K562 (cell line): ENCODE results near the gene RNF187. TPM values are rescaled to one million over a fixed set of nuclear protein-coding genes. Genes with fewer than 3 reads are reported as not detected.
A peak's percentile ranks its signal among the peaks of the same experiment; 100 is the strongest.

Source experiments
- ATF3 ChIP-seq, 2 experiments: fragments of 450-650 bp in 1 of 2; sonication (generic) in 1 of 2; formaldehyde crosslinking in 1 of 2; IDR thresholded peaks in 1 of 2; conservative IDR thresholded peaks in 1 of 2; 2 replicates each; pipeline versions ENCODE4 v1.6.1 to v1.8.1; 2016 to 2023; ENCODE audit warnings: mild to moderate bottlenecking in 2 of 2, moderate library complexity in 2 of 2, inconsistent platforms in 1 of 2, missing genetic modification reagents in 1 of 2
- BACH1 ChIP-seq: fragments of 200-800 bp; sonication (Bioruptor generic); IDR thresholded peaks from 2 replicates; pipeline ENCODE4 v1.6.1; 2016; ENCODE audit warnings: missing genetic modification characterization, missing compliant biosample characterization
- CBX3 ChIP-seq, 2 experiments: IDR thresholded peaks; 1 replicate in 1 of 2; 2 replicates in 1 of 2; pipeline ENCODE4 v1.6.1; 2012; ENCODE audit warnings: inconsistent platforms in 2 of 2, low read length in 2 of 2, borderline replicate concordance in 1 of 2, control low read depth in 1 of 2
- DMBX1 ChIP-seq: fragments of 250-450 bp; sonication (Bioruptor Pico); IDR thresholded peaks from 2 replicates; pipeline ENCODE4 v1.8.0; 2022; ENCODE audit warnings: inconsistent platforms, mild to moderate bottlenecking, moderate library complexity, borderline replicate concordance
- E2F1 ChIP-seq: sonication (generic); formaldehyde crosslinking; IDR thresholded peaks from 2 replicates; pipeline ENCODE4 v1.8.1; 2023; ENCODE audit warnings: mild to moderate bottlenecking, missing genetic modification reagents, moderate library complexity
- HDAC1 ChIP-seq, 2 experiments: fragments of 450-650 bp; IDR thresholded peaks; 2 replicates each; pipeline ENCODE4 v1.6.1; 2016 to 2017; ENCODE audit warnings: inconsistent platforms in 1 of 2, mild to moderate bottlenecking in 1 of 2, moderate library complexity in 1 of 2
- HEY1 ChIP-seq: fragments of 250-450 bp; sonication (Bioruptor Pico); IDR thresholded peaks from 2 replicates; pipeline ENCODE4 v1.5.0; 2020; ENCODE audit warnings: mild to moderate bottlenecking, moderate library complexity, borderline replicate concordance
- MBD2 ChIP-seq: sonication (generic); IDR thresholded peaks from 2 replicates; pipeline ENCODE4 v1.6.1; 2016; ENCODE audit warnings: low read depth, borderline replicate concordance
- MYNN ChIP-seq, 2 experiments: sonication (generic); formaldehyde crosslinking in 1 of 2; IDR thresholded peaks; 2 replicates each; pipeline versions ENCODE4 v1.5.0 to v1.6.1; 2016 to 2020; ENCODE audit warnings: antibody characterized with exemption in 1 of 2, missing genetic modification reagents in 1 of 2
- NELFE ChIP-seq: IDR thresholded peaks from 2 replicates; pipeline ENCODE4 v1.6.1; 2011; ENCODE audit warnings: mild to moderate bottlenecking; ENCODE audit not compliant: insufficient read depth, insufficient read length
- NFATC3 ChIP-seq: fragments of 450-650 bp; IDR thresholded peaks from 2 replicates; pipeline ENCODE4 v1.6.1; 2017; ENCODE audit warnings: mild to moderate bottlenecking
- POLR2AphosphoS5 ChIP-seq: IDR thresholded peaks from 2 replicates; pipeline ENCODE4 v1.6.1; 2011; ENCODE audit warnings: mild to moderate bottlenecking, low read depth, low read length, moderate library complexity; ENCODE audit not compliant: control insufficient read depth, insufficient read depth
- RHOXF2B ChIP-seq: fragments of 250-450 bp; sonication (Bioruptor Pico); conservative IDR thresholded peaks from 2 replicates; pipeline ENCODE4 v1.5.1; 2021
- RNF2 ChIP-seq: sonication (generic); IDR thresholded peaks from 2 replicates; pipeline ENCODE4 v1.6.1; 2016
- SIN3A ChIP-seq, 2 experiments: fragments of 150-350 bp in 1 of 2; IDR thresholded peaks; 2 replicates each; pipeline ENCODE4 v1.6.1; 2011 to 2016; ENCODE audit warnings: borderline replicate concordance in 2 of 2, low read depth in 2 of 2, low read length in 2 of 2, mild to moderate bottlenecking in 2 of 2, moderate library complexity in 2 of 2; ENCODE audit not compliant: control insufficient read depth in 1 of 2
- SIX5 ChIP-seq, 2 experiments: IDR thresholded peaks; 2 replicates each; pipeline ENCODE4 v1.6.1; 2011; ENCODE audit warnings: low read length in 2 of 2, borderline replicate concordance in 1 of 2, low read depth in 1 of 2, mild to moderate bottlenecking in 1 of 2, moderate library complexity in 1 of 2; ENCODE audit not compliant: insufficient read depth in 1 of 2
- SMARCB1 ChIP-seq: IDR thresholded peaks from 2 replicates; pipeline ENCODE4 v1.6.1; 2011; ENCODE audit warnings: improper control_type of control experiment, low read depth; ENCODE audit not compliant: insufficient read length
- SNRNP70 ChIP-seq: fragments of 200-400 bp; formaldehyde crosslinking; optimal IDR thresholded peaks from 2 replicates; pipeline ENCODE3; 2017; ENCODE audit warnings: low read depth, low read length
- ZBTB17 ChIP-seq: fragments of 450-650 bp; formaldehyde crosslinking; IDR thresholded peaks from 2 replicates; pipeline ENCODE4 v1.4.0; 2020; ENCODE audit warnings: mild to moderate bottlenecking
- ZNF431 ChIP-seq: sonication (generic); formaldehyde crosslinking; IDR thresholded peaks from 2 replicates; pipeline ENCODE4 v1.8.0; 2022; ENCODE audit warnings: mild to moderate bottlenecking, missing genetic modification reagents
- ZNF830 ChIP-seq: fragments of 250-450 bp; sonication (Bioruptor Pico); IDR thresholded peaks from 2 replicates; pipeline ENCODE4 v1.5.0; 2021; ENCODE audit warnings: mild to moderate bottlenecking
- polyA plus RNA-seq, 8 experiments: library from polyadenylated mRNA; depleted of rRNA in 4 of 8; stranded (reverse) in 5 of 8; unstranded in 3 of 8; fragments of >200 nt; fragmentation: Nextera tagmentation in 2 of 8; fragmentation: Illumina TruSeq in 1 of 8; extraction: Ambion mirVana in 2 of 8; extraction: Trizol in 1 of 8; gene quantifications; 2 replicates each; pipeline versions ENCODE4 v1.2.1 to v1.2.3, GENCODE V29; 2011 to 2014; ENCODE audit warnings: inconsistent platforms in 1 of 8, missing spikeins in 1 of 8
- total RNA-seq, 7 experiments: library from RNA; depleted of rRNA in 6 of 7; stranded (reverse); fragments of >200 nt in 6 of 7; fragmentation: Illumina TruSeq in 2 of 7; extraction: Trizol in 2 of 7; gene quantifications; 2 replicates each; pipeline versions ENCODE4 v1.2.1 to v1.2.3, GENCODE V29; 2011 to 2021; ENCODE audit warnings: low replicate concordance in 1 of 7
- TF ChIP-seq, protein P1 (sequence below): fragments of 250-450 bp; sonication (Bioruptor Pico); IDR thresholded peaks from 2 replicates; pipeline ENCODE4 v1.9.0; 2021; ENCODE audit warnings: mild to moderate bottlenecking, inconsistent platforms
- TF ChIP-seq, protein P2 (sequence below): fragments of 250-450 bp; sonication (Bioruptor Pico); IDR thresholded peaks from 2 replicates; pipeline ENCODE4 v1.8.0; 2021; ENCODE audit warnings: borderline replicate concordance, mild to moderate bottlenecking, moderate library complexity; ENCODE audit not compliant: poor library complexity, severe bottlenecking

RNF187 gene
- total and polyA plus RNA-seq, 9 of the 15 experiments (the other 6 are each of a cell fraction or from before 2014, with no cell fraction given) = 2.3 to 119 (median 41.9) TPM

DNA sequence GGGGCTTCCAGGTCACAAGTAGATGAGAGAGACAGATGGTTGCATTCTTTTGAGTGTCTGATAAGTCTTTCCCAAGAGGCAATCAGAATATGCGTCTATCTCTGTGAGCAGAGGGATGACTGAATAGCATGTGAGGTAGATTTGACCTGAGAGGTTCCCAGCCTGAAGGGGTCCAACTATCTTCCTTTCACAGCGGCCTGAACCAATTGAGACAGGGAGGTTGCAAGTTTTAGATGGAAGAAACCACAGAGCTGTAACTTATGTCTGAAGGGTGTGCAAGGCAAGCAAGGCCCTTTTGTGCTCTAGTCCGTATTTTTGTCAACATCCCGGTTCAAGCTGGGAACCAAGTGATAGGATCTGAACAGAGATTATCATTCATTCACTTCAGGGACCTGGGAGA, 9.9 kb upstream of the RNF187 start (continued):
- TF ChIP-seq, protein P1, sequence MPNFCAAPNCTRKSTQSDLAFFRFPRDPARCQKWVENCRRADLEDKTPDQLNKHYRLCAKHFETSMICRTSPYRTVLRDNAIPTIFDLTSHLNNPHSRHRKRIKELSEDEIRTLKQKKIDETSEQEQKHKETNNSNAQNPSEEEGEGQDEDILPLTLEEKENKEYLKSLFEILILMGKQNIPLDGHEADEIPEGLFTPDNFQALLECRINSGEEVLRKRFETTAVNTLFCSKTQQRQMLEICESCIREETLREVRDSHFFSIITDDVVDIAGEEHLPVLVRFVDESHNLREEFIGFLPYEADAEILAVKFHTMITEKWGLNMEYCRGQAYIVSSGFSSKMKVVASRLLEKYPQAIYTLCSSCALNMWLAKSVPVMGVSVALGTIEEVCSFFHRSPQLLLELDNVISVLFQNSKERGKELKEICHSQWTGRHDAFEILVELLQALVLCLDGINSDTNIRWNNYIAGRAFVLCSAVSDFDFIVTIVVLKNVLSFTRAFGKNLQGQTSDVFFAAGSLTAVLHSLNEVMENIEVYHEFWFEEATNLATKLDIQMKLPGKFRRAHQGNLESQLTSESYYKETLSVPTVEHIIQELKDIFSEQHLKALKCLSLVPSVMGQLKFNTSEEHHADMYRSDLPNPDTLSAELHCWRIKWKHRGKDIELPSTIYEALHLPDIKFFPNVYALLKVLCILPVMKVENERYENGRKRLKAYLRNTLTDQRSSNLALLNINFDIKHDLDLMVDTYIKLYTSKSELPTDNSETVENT (CRISPR knock-in tag) = no peak
- no peak for TF ChIP-seq DMBX1 (CRISPR knock-in tag)
- TF ChIP-seq NELFE = no peak
- no peak for TF ChIP-seq ZNF830
- no peak for TF ChIP-seq SMARCB1
- TF ChIP-seq E2F1 (CRISPR knock-in tag) = no peak
- TF ChIP-seq RNF2 = no peak
- 0 out of 4 replicates have a peak, but pooled peaks of 1 of the 2 experiments have one; percentile 2 for TF ChIP-seq SIN3A (IDR thresholded peaks at IDR 0.05; ENCODE audit: borderline replicate concordance in 2 of 2, control insufficient read depth in 1 of 2, low read depth in 2 of 2, low read length in 2 of 2)
- TF ChIP-seq HEY1 = no peak
- TF ChIP-seq ZNF431 (CRISPR knock-in tag) = no peak
- TF ChIP-seq NFATC3 = no peak
- no peak for TF ChIP-seq ZBTB17
- TF ChIP-seq, protein P2, sequence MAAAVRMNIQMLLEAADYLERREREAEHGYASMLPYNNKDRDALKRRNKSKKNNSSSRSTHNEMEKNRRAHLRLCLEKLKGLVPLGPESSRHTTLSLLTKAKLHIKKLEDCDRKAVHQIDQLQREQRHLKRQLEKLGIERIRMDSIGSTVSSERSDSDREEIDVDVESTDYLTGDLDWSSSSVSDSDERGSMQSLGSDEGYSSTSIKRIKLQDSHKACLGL (CRISPR knock-in tag) = no peak
- TF ChIP-seq POLR2AphosphoS5 = peak; percentile 66
- no peak for TF ChIP-seq CBX3 (IDR thresholded peaks at IDR 0.05; ENCODE audit: borderline replicate concordance in 1 of 2, low read length in 2 of 2)
- TF ChIP-seq HDAC1 (IDR thresholded peaks at IDR 0.05) = peak in 1 of 2 experiments; percentile 27; a peak in 1 of 4 replicates
- no peak for TF ChIP-seq BACH1 (tag)
- no peak for TF ChIP-seq SNRNP70
- TF ChIP-seq MYNN (IDR thresholded peaks at IDR 0.05) = no peak
- TF ChIP-seq MYNN (CRISPR knock-in tag; IDR thresholded peaks at IDR 0.05) = no peak
- TF ChIP-seq SIX5 (IDR thresholded peaks at IDR 0.05; ENCODE audit: borderline replicate concordance in 1 of 2, insufficient read depth in 1 of 2, low read depth in 1 of 2, low read length in 2 of 2) = no peak
- TF ChIP-seq RHOXF2B (CRISPR knock-in tag) = no peak
- TF ChIP-seq MBD2 = 0 out of 2 replicates have a peak, but pooled peaks have one; percentile 33
- peak; percentile 13; the same call in 1 of the 2 replicates for TF ChIP-seq ATF3 (IDR thresholded peaks at IDR 0.05)
- no peak for TF ChIP-seq ATF3 (CRISPR knock-in tag; conservative IDR thresholded peaks at IDR 0.05)
